HCT116 (cell line): ENCODE data around the gene RAB32. TPM values are rescaled to one million over a fixed set of nuclear protein-coding genes. Genes with fewer than 3 reads are reported as not detected.

Experiments used
- ATAC-seq: fragments of 200-7000 bp; cut with Tn5 transposase; 2 replicates; pipeline ENCODE4 v1.9.1; 2020; ENCODE audit warnings: mild to moderate bottlenecking, moderate library complexity
- BruUV-seq: library from RNA; stranded (reverse); fragments of 400-500 nt; replicated peaks from 2 replicates; lab custom pipeline; 2021; lab: Mats Ljungman, UMichigan
- CTCF ChIA-PET: fragments of 300-600 bp; sonication (Branson Sonifier 250); formaldehyde crosslinking; loops from one replicate; lab custom pipeline; 2021; ENCODE audit warnings: antibody characterized with exemption; lab: Charles Lee
- POLR2A ChIA-PET: fragments of 300-600, 350-600 bp; sonication (Branson Sonifier 250); formaldehyde crosslinking; loops from one replicate; lab custom pipeline; 2021; ENCODE audit warnings: antibody characterized with exemption; lab: Charles Lee
- RAD21 ChIA-PET, 2 experiments: fragments of 300-600 bp; sonication (Branson Sonifier 250); formaldehyde crosslinking; loops; one replicate each; lab custom pipeline; 2023; ENCODE audit warnings: low total read pairs in 2 of 2; ENCODE audit not compliant: uncharacterized antibody in 2 of 2, unreplicated experiment in 2 of 2, low non-redundant PET in 1 of 2; lab: Charles Lee
- DNase-seq: peaks from one replicate; pipeline ENCODE4 v3.0.0-alpha.2; 2010; ENCODE audit warnings: low read depth, low spot score
- H2AFZ ChIP-seq: fragments of 200-600 bp; shearing (Covaris generic), sonication (generic); 2 replicates; pipeline ENCODE4 v1.6.1; 2017; ENCODE audit warnings: low read depth, mixed run types, mixed read lengths, antibody characterized with exemption, low read length; ENCODE audit not compliant: poor library complexity, severe bottlenecking
- H3K27ac ChIP-seq: 2 replicates; pipeline ENCODE4 v1.5.1; 2012; ENCODE audit warnings: low read depth, low read length
- H3K27me3 ChIP-seq: fragments of 200-600 bp; sonication (generic); 2 replicates; pipeline ENCODE4 v1.6.1; 2016; ENCODE audit warnings: mixed run types, low read length, mixed read lengths; ENCODE audit not compliant: insufficient read depth
- H3K36me3 ChIP-seq, 2 experiments: fragments of 200-500 bp in 1 of 2; fragments of 200-600 bp in 1 of 2; sonication (Bioruptor generic) in 1 of 2; sonication (generic) in 1 of 2; 2 replicates each; pipeline versions ENCODE4 v1.5.1 to v1.6.1; 2014 to 2016; ENCODE audit warnings: low read length in 2 of 2, inconsistent platforms in 1 of 2, mixed read lengths in 1 of 2, mixed run types in 1 of 2; ENCODE audit not compliant: insufficient read depth in 2 of 2, control insufficient read depth in 1 of 2
- H3K4me1 ChIP-seq, 2 experiments: fragments of 200-600 bp in 1 of 2; sonication (generic) in 1 of 2; 2 replicates each; pipeline versions ENCODE4 v1.5.1 to v1.6.1; 2012 to 2017; ENCODE audit warnings: low read length in 2 of 2, inconsistent platforms in 1 of 2, mild to moderate bottlenecking in 1 of 2, mixed read lengths in 1 of 2, mixed run types in 1 of 2, moderate library complexity in 1 of 2; ENCODE audit not compliant: insufficient read depth in 2 of 2, control insufficient read depth in 1 of 2
- H3K4me2 ChIP-seq: fragments of 200-600 bp; sonication (generic); 2 replicates; pipeline ENCODE4 v1.6.1; 2017; ENCODE audit warnings: mixed run types, low read length, mixed read lengths
- H3K4me3 ChIP-seq, 2 experiments: fragments of 200-600 bp in 1 of 2; sonication (generic) in 1 of 2; replicated peaks in 1 of 2; 2 replicates each; pipeline ENCODE4 v1.5.1; 2011 to 2016; ENCODE audit warnings: low read length in 2 of 2, control low read depth in 1 of 2, low read depth in 1 of 2, mild to moderate bottlenecking in 1 of 2, mixed read lengths in 1 of 2, mixed run types in 1 of 2
- H3K79me2 ChIP-seq: fragments of 200-600 bp; sonication (generic); 2 replicates; pipeline ENCODE4 v1.6.1; 2017; ENCODE audit warnings: mild to moderate bottlenecking, mixed run types, low read length, moderate library complexity, mixed read lengths; ENCODE audit not compliant: insufficient read depth
- H3K9ac ChIP-seq: fragments of 200-600 bp; sonication (generic); 2 replicates; pipeline ENCODE4 v1.6.1; 2016; ENCODE audit warnings: low read length, mixed read lengths
- H3K9me2 ChIP-seq: fragments of 200-600 bp; sonication (generic), shearing (Covaris generic); 2 replicates; pipeline ENCODE4 v1.6.1; 2017; ENCODE audit warnings: mixed run types, mild to moderate bottlenecking, moderate library complexity; ENCODE audit not compliant: insufficient read depth
- H3K9me3 ChIP-seq, 2 experiments: fragments of 200-500 bp in 1 of 2; fragments of 200-600 bp in 1 of 2; sonication (Bioruptor generic) in 1 of 2; sonication (generic) in 1 of 2; 2 replicates each; pipeline ENCODE4 v1.6.1; 2014 to 2017; ENCODE audit warnings: low read length in 2 of 2, mixed read lengths in 2 of 2, inconsistent platforms in 1 of 2, low read depth in 1 of 2, mild to moderate bottlenecking in 1 of 2, mixed run types in 1 of 2, moderate library complexity in 1 of 2; ENCODE audit not compliant: control insufficient read depth in 1 of 2, insufficient read depth in 1 of 2
- H4K20me1 ChIP-seq: fragments of 200-600 bp; sonication (generic), shearing (Covaris generic); 2 replicates; pipeline ENCODE4 v1.6.1; 2017; ENCODE audit warnings: mixed run types, mild to moderate bottlenecking, moderate library complexity; ENCODE audit not compliant: insufficient read depth
- ELF1 ChIP-seq: IDR thresholded peaks from 2 replicates; pipeline ENCODE4 v1.6.1; 2012; ENCODE audit warnings: low read depth, borderline replicate concordance
- EZH2 ChIP-seq: fragments of 200-600 bp; sonication (generic); IDR thresholded peaks from 2 replicates; pipeline ENCODE4 v1.6.1; 2017; ENCODE audit warnings: antibody characterized with exemption, mixed run types
- EZH2phosphoT487 ChIP-seq: fragments of 200-600 bp; IDR thresholded peaks from 2 replicates; pipeline ENCODE4 v1.6.1; 2018; ENCODE audit warnings: antibody characterized with exemption, borderline replicate concordance
- FOSL1 ChIP-seq: IDR thresholded peaks from 2 replicates; pipeline ENCODE4 v1.6.1; 2012; ENCODE audit warnings: low read depth
- JUND ChIP-seq: IDR thresholded peaks from 2 replicates; pipeline ENCODE4 v1.6.1; 2012
- POLR2A ChIP-seq: IDR thresholded peaks from 2 replicates; pipeline ENCODE4 v1.7.0; 2011; ENCODE audit warnings: borderline replicate concordance; ENCODE audit not compliant: insufficient read depth, insufficient read length; ENCODE audit errors: extremely low read depth
- POLR2AphosphoS5 ChIP-seq: IDR thresholded peaks from 2 replicates; pipeline ENCODE4 v1.6.1; 2011; ENCODE audit warnings: mild to moderate bottlenecking, low read depth, low read length, moderate library complexity
- RAD21 ChIP-seq: IDR thresholded peaks from 2 replicates; pipeline ENCODE4 v1.6.1; 2012; ENCODE audit warnings: low read depth, mild to moderate bottlenecking
- SIN3A ChIP-seq: IDR thresholded peaks from 2 replicates; pipeline ENCODE4 v1.6.1; 2012; ENCODE audit warnings: low read depth
- SP1 ChIP-seq: IDR thresholded peaks from 2 replicates; pipeline ENCODE4 v1.6.1; 2012; ENCODE audit warnings: low read depth
- SRF ChIP-seq: IDR thresholded peaks from 2 replicates; pipeline ENCODE4 v1.6.1; 2012; ENCODE audit warnings: low read depth
- YY1 ChIP-seq: IDR thresholded peaks from 2 replicates; pipeline ENCODE4 v1.6.1; 2011; ENCODE audit warnings: low read length, low read depth, moderate library complexity, mild to moderate bottlenecking; ENCODE audit not compliant: insufficient replicate concordance; ENCODE audit errors: extremely low read depth
- ZFX ChIP-seq: fragments of 450-650 bp; IDR thresholded peaks from 2 replicates; pipeline ENCODE4 v1.6.1; 2017
- intact Hi-C: fragments of 100-400 bp; cut with micrococcal nuclease; formaldehyde crosslinking; loops from 2 replicates; pipeline ENCODE4 v1.10.0; 2022
- total RNA-seq: library from RNA; stranded (reverse); gene quantifications from one replicate; pipeline ENCODE4 v1.2.1, GENCODE V29; 2021; ENCODE audit not compliant: unreplicated experiment
- TF ChIP-seq, protein P1 (sequence below): IDR thresholded peaks from 2 replicates; pipeline ENCODE4 v1.6.1; 2012
- TF ChIP-seq, protein P2 (sequence below): IDR thresholded peaks from 2 replicates; pipeline ENCODE4 v1.6.1; 2012

RAB32 gene
- total RNA-seq, 1 experiment from 2014 or later, result not detected

- H4K20me1 ChIP-seq, result no peaks in the 10 kb centered on the region; the same call in 1 of the 2 replicates
- no peak overlapping the region for H3K9ac ChIP-seq
- BruUV-seq, result no TSS peak
- peaks cover 3% of the 10 kb centered on the region; the same call in 1 of the 2 replicates for H3K27me3 ChIP-seq
- no peak for ATAC-seq
- H3K9me2 ChIP-seq, result no peaks in the 10 kb centered on the region
- no peak overlapping the region for H3K4me3 ChIP-seq
- no peaks in the 10 kb centered on the region for H3K9me3 ChIP-seq
- H3K27ac ChIP-seq, result no peak overlapping the region
- no peak overlapping the region for H3K4me2 ChIP-seq
- intact Hi-C loops, result no loop called here
- ChIA-PET CTCF (no interaction called here), POLR2A (no interaction called here), RAD21 (no interaction called here)
- no peaks in the 10 kb centered on the region for H3K79me2 ChIP-seq
- TF ChIP-seq JUND, result no peak
- no peak for TF ChIP-seq YY1
- TF ChIP-seq POLR2AphosphoS5, result no peak
- no peak for TF ChIP-seq SP1
- TF ChIP-seq, protein P1, sequence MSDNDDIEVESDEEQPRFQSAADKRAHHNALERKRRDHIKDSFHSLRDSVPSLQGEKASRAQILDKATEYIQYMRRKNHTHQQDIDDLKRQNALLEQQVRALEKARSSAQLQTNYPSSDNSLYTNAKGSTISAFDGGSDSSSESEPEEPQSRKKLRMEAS, result no peak
- no peak for TF ChIP-seq SRF
- TF ChIP-seq POLR2A, result no peak
- no peak for TF ChIP-seq EZH2phosphoT487
- no peak for TF ChIP-seq FOSL1
- no peak for TF ChIP-seq ELF1
- no peak for TF ChIP-seq SIN3A
- no peak for TF ChIP-seq ZFX
- DNase-seq, result no peak
- no peaks in the 10 kb centered on the region for H3K36me3 ChIP-seq
- no peaks in the 10 kb centered on the region for H3K4me1 ChIP-seq
- no peak overlapping the region for H2AFZ ChIP-seq
These were observed 2.9 kb downstream of the RAB32 start for GRCh38 chr6:146546443-146547043.

DNA sequence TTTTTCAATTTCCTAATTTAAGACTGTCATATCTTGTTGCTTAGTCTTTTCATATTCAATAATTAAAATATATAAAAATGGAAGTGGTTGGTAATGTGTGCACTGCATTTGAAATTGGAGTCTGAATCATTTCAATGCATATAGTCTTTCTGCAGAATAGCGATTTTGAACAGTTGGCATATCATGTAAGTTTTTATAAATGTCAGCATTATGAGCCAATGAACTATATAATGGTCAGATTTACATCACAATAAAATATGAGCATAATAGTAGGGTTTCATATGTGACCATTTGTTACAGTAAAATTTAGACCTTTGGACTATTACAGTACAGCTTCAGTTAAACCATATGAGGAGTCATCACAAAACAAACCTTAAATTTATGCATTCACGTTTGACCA is 4.3 kb downstream of the RAB32 start:
- POLR2A ChIA-PET, result no interaction called here
- CTCF ChIA-PET, result no interaction called here

More for the DNA sequence above, 4.3 kb downstream of the RAB32 start:
- Histone ChIP-seq H3K27me3 (peaks cover 8% of the 10 kb centered on the region), H3K4me1 (no peaks in the 10 kb centered on the region), H3K27ac (no peak overlapping the region), H3K79me2 (no peaks in the 10 kb centered on the region), H3K36me3 (no peaks in the 10 kb centered on the region), H3K9ac (no peak overlapping the region), H3K4me2 (no peak overlapping the region), H3K9me2 (no peaks in the 10 kb centered on the region), H3K9me3 (no peaks in the 10 kb centered on the region), H3K4me3 (no peak overlapping the region), H4K20me1 (no peaks in the 10 kb centered on the region; the same call in 1 of the 2 replicates), H2AFZ (no peak overlapping the region)
- BruUV-seq, result no TSS peak
- intact Hi-C loops, result no loop called here
- no peak for TF ChIP-seq EZH2
- TF ChIP-seq RAD21, result no peak
- TF ChIP-seq, protein P2, sequence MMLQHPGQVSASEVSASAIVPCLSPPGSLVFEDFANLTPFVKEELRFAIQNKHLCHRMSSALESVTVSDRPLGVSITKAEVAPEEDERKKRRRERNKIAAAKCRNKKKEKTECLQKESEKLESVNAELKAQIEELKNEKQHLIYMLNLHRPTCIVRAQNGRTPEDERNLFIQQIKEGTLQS, result no peak
- RAD21 ChIA-PET, result no interaction called here
- DNase-seq (no peak), ATAC-seq (no peak)
